HTR-8/SVneo (cell line): ENCODE results near the gene NBPF3.
"Not testable (repeated sequence)": the region's sequence is repeated elsewhere in the genome, so short reads cannot be mapped to it uniquely, and the experiment has no call there.

ENCODE experiments used
- DNase-seq: peaks from one replicate; pipeline ENCODE4 v3.0.0; 2011; ENCODE audit warnings: low spot score, mixed read lengths; ENCODE audit not compliant: insufficient read length
- FAIRE-seq: peaks from 2 replicates; lab custom pipeline; 2011; peaks lifted over from hg19 to GRCh38; lab: Jason Lieb, UNC

NBPF3 gene

GRCh38 chr1:21437341-21437640 lies 2.6 kb upstream of the NBPF3 start:
- no peak for FAIRE-seq
- no peak for DNase-seq

- DNase-seq, FAIRE-seq: not testable (repeated sequence)
Observed at GRCh38 chr1:21438646-21439312, 1.2 kb upstream of the NBPF3 start.

GRCh38 chr1:21439345-21439720 lies 604 bp upstream of the NBPF3 start:
- DNase-seq: no peak
- FAIRE-seq: no peak

- DNase-seq, FAIRE-seq: not testable (repeated sequence)
Observed at GRCh38 chr1:21440630-21441125, 741 bp downstream of the NBPF3 start.

GRCh38 chr1:21446647-21447046 lies 6.7 kb downstream of the NBPF3 start:
- FAIRE-seq, DNase-seq: not testable (repeated sequence)

- DNase-seq (no peak), FAIRE-seq (no peak)
Observed at GRCh38 chr1:21447311-21447710, 7.4 kb downstream of the NBPF3 start.

- DNase-seq (no peak), FAIRE-seq (no peak)
Observed at GRCh38 chr1:21449906-21450305, 10.0 kb downstream of the NBPF3 start.

GRCh38 chr1:21451212-21451611 lies 11.3 kb downstream of the NBPF3 start:
- DNase-seq (peak; percentile 18), FAIRE-seq (no peak)

GRCh38 chr1:21451981-21452411 lies 12.1 kb downstream of the NBPF3 start:
- FAIRE-seq: no peak
- DNase-seq: no peak

- not testable (repeated sequence) for FAIRE-seq
- peak; percentile 48 for DNase-seq
Observed at GRCh38 chr1:21453964-21454614, 14.2 kb downstream of the NBPF3 start.

GRCh38 chr1:21454904-21455303 lies 15.0 kb downstream of the NBPF3 start:
- FAIRE-seq, DNase-seq: not testable (repeated sequence)

- FAIRE-seq: no peak
- no peak for DNase-seq
Observed at GRCh38 chr1:21457654-21458053, 17.7 kb downstream of the NBPF3 start.

GRCh38 chr1:21465127-21465526 lies 25.2 kb downstream of the NBPF3 start:
- DNase-seq, FAIRE-seq: not testable (repeated sequence)

GRCh38 chr1:21467946-21468345 lies 28.0 kb downstream of the NBPF3 start:
- not testable (repeated sequence) for FAIRE-seq, DNase-seq

GRCh38 chr1:21468599-21468998 lies 28.7 kb downstream of the NBPF3 start:
- FAIRE-seq (no peak), DNase-seq (no peak)

- no peak for FAIRE-seq
- no peak for DNase-seq
Observed at GRCh38 chr1:21469581-21469980, 29.6 kb downstream of the NBPF3 start.

GRCh38 chr1:21472861-21473260 lies 32.9 kb downstream of the NBPF3 start:
- DNase-seq: no peak
- FAIRE-seq: no peak

- no peak for DNase-seq
- no peak for FAIRE-seq
Observed at GRCh38 chr1:21478356-21478755, 38.4 kb downstream of the NBPF3 start.

GRCh38 chr1:21483881-21484280 lies 43.9 kb downstream of the NBPF3 start:
- not testable (repeated sequence) for FAIRE-seq, DNase-seq

- FAIRE-seq (no peak), DNase-seq (no peak)
Observed at GRCh38 chr1:21489146-21489545, 49.2 kb downstream of the NBPF3 start.

GRCh38 chr1:21490774-21491487 lies 51.0 kb downstream of the NBPF3 start:
- peak; percentile 33 for FAIRE-seq
- no peak for DNase-seq
